HG03045 (cell line): ENCODE results near the gene RAB21.
"Not testable (repeated sequence)": the region's sequence is repeated elsewhere in the genome, so short reads cannot be mapped to it uniquely, and the experiment has no call there.

Experiments used
- ATAC-seq: cut with Tn5 transposase; IDR thresholded peaks from one replicate; pipeline ENCODE4 v1.9.1; 2021; ENCODE audit warnings: mild to moderate bottlenecking, moderate library complexity; ENCODE audit not compliant: unreplicated experiment

RAB21 gene

DNA sequence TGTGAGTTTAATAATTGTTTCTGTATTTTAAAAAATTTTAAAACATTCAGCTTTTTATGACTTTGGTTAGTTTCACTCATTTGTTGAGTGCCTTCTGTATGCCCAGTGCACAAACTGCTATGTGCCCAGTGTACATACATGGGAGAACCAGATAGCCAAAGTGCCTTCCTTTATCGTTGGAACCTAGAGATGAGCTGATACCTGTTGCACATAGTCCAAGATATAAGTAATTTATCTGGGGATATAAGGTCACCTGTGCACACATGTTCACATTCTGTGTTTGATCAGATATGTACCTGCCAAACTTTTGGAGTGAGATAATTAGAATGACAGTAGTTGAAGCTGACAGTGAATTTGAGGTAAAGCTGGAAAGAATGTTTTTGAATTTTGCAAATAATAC lies 37.9 kb downstream of the RAB21 start:
- no peak for ATAC-seq

- ATAC-seq, result no peak
These were observed 41.2 kb downstream of the RAB21 start for GRCh38 chr12:71795901-71796300.

GRCh38 chr12:71797531-71797930 lies 42.9 kb downstream of the RAB21 start:
- ATAC-seq, result no peak

- no peak for ATAC-seq
These were observed 44.4 kb downstream of the RAB21 start for GRCh38 chr12:71799106-71799505.

DNA sequence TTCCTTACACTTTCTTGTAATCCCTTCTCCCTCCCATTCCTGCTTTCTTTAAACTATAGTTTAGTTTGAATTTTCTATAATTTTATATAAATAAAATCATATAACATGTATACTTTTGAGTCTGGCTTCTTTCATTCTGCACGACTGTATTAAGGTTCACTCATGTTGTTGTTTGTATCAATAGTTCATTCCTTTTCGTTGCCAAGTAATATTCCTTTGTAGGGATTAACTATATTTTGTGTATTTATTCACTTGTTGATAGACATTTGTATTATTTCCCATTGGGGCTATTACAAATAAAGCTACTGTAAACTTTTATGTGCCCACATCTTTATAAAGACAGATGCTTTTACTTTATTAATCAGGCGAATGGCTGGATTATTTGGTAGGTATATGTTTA lies 45.5 kb downstream of the RAB21 start:
- ATAC-seq, result no peak

DNA sequence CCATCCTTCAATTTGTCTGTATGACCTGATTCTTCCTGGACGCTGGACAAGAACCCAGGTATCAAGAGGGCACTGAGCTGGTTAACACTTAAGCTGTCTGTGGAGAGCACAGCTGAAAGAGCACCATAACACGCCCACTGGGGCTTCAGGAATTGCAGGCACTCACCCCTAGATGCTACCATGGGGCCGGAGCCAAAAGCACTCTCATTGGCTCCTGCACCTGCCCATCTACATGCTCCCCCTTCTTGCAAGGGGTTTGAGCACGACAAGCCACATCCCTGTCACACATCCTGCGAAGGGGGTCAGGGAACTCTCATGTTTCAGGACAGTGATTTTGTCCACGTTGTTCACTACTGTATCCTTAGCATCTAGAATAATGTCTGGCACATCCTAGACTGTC lies 49.8 kb downstream of the RAB21 start:
- no peak for ATAC-seq

GRCh38 chr12:71810921-71811320 lies 56.3 kb downstream of the RAB21 start:
- no peak for ATAC-seq

- ATAC-seq, result not testable (repeated sequence)
These were observed 60.6 kb downstream of the RAB21 start for GRCh38 chr12:71815242-71815641.

DNA sequence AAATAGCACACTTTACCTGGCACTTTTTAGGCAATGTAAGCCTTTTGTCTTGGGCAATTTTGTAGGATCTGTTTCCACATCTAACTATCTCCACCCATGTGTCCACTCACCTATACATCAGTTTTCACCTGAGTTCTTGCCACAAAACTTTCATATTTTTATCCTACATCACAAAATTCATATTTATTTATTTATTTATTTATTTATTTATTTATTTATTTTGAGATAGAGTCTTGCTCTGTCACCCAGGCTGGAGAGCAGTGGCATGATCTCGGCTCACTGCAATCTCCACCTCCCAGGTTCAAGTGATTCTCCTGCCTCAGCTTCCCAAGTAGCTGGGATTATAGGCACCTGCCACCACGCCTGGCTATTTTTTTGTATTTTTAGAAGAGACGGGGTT lies 67.4 kb downstream of the RAB21 start:
- ATAC-seq, result not testable (repeated sequence)

DNA sequence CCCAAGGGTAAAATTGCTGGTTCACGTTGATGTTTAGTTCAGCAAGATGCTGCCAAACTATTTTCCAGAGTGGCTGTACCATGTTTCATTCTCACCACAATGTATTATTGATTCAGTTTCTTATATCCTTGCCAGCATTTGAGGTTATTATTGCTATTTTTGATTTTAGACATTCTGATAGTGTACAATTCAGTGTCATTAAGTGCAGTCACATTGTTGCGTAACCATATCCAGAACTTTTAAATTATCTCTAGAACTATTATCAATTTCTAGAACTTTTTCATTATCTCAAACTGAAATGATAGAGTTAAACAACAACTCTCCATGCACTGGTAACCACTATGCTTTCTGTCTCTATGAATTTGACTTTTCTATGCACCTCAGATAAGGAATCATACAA lies 74.2 kb downstream of the RAB21 start:
- no peak for ATAC-seq

GRCh38 chr12:71837356-71837755 lies 82.7 kb downstream of the RAB21 start:
- no peak for ATAC-seq

DNA sequence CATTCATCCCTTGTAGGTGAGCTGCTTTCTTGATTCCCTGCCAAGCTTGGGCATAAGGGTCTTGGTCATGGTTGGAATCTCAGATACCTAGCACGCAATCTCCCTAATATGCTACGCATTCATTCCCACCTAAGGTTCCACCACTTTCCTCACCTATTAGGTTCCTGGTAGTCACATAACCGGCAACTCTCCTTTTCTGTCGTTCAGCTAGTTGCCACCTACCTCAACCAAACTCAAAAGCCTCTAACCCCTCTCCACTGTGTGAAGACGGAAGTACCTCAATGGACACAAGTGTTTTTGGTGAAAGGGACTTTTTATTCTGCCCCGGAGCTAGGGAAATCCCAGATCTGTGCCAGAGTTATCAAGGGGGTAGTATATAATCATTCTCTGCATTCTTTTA lies 83.6 kb downstream of the RAB21 start:
- no peak for ATAC-seq

DNA sequence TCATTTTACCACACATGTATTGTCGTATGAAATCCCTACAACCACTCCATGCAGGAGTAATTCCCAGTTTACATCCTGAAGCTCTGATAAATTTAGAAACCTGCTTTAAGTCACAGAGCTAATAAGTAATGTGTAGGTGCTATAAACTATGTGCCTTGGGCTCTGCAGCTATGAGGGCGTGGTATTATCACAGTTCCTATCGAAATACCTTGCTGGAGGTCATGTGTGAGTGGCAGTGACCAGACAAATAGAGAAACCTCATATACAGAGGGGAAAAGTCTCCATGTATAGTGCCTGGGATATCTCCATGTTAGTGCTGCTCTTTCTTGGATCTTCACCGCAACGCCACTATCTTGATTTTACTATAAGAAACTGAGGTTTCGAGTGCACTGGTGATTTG lies 84.0 kb downstream of the RAB21 start:
- no peak for ATAC-seq

GRCh38 chr12:71840231-71840847 lies 85.7 kb downstream of the RAB21 start:
- ATAC-seq, result no peak

DNA sequence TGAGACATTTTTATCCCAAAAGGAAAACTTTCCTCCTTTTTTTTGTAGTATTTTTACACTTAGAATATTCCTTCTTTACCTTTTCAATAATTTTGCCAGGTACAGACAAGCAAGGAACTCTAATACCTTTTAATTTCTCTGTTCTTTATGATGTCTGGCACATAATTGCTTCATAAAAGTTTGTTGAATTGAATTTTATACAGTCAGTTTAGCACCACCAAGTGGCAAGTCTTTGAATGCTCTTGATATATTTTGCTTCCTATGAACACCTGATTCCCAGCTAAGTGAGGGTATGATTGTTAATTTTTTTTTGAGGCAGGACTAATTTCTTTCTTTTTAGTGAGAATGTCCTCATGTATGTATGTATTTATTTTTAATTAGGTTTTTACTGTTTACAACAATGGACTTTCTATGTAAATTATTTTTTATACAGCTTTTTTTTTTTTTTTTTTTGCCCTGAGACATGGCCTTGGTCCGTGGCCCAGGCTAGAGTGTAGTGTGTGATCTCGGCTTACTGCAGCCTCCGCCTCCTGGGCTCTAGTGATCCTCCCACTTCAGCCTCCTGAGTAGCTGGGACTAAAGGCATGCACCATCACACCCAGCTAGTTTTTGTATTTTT lies 91.8 kb downstream of the RAB21 start:
- ATAC-seq, result no peak

- ATAC-seq, result no peak
These were observed 93.5 kb downstream of the RAB21 start for GRCh38 chr12:71848212-71848611.

DNA sequence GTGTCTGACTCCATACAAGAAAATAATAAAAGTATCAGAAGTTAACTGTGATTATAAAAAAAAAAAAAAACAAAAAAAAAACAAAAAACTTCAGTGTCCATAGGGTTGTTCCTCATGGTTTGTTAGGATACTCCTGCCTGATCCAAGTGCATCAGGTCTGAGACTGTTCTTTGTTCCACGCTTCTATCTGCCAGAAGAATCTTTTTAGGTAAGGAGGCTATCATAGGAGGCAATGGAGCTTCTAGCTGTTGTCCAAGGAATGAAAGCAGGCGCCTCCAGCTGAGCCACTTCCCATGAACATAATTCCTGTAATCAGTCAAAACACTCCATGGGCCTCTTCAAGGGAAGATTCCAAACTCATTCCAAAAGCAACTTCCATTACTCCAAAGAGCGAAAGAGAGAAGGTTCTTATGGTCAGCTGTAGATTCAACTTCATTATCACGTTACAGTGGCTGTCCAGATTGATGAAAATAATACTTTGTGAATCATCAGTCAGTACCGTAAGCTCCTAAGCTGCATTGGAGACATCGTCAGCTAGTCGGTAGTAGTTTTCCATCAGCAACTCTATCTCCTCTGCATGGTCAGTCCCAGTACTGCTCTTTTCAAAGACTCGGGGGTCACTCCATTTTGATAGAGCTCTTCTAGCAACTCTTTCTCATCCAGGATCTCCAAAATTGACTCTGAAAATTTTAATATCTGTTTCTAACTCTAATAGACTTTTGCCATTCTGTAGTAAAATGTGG lies 94.6 kb downstream of the RAB21 start:
- ATAC-seq, result no peak
